NCI-H82 treated with DMSO at 0.1 percent for 48 hours (cell line): ENCODE results near the gene SORL1-AS1.
A peak's percentile ranks its signal among the peaks of the same experiment; 100 is the strongest.
"Not testable (repeated sequence)": the region's sequence is repeated elsewhere in the genome, so short reads cannot be mapped to it uniquely, and the experiment has no call there.

Experiments
- DNase-seq: peaks from one replicate; lab custom pipeline; 2025; ENCODE audit not compliant: unreplicated experiment; lab: John Stamatoyannopoulos, UW

The SORL1-AS1 gene

DNA sequence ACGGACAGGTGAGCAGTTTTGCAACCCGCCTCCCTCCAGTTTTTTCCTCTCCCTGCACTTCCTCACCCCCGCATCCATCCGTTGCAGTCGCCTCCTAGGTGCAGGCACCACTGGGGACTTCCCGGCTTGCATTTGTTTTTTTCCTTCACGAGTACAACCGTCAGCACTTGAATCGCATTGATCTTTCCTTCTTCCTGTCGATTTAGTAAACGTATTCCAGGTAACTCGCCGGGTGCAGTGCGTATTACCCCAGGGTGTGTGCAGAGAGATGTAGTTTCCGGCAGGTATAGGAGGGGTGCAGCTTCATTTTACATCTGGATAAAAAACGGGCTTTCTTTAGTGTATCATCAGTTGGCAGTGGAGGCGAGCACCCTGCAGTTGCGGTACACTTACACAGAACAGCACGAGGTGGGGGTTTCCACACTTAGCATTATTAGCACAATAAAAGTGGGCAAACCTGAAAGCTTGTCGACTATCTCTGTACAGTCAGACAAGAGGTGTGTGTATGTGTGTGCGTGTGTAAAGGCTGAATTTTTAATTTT lies at the start of gene SORL1-AS1:
SORL1-AS1 (minus strand) TSS at position 359 of the 542 bp plus-strand sequence.
- DNase-seq = no peak

DNA sequence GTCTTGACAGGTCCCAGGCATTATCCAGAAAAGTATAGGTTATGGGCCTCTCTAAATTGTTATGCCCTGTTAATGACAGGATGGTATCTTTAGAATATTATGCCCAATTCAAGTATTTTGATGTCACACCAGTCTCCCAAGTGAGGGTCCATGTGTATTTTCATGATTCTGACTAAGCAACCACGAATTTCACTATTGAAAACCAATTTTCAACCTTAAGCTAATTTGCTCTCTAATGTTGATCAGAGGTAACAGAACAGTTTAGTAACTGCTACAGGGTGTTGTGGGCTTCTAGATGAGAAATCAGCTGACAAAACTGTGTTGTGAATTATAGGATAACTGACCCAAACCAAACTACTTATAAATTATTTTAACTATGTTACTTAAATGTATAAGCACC lies 48.0 kb upstream of the SORL1-AS1 start:
- no peak for DNase-seq

GRCh38 chr11:121500275-121500674 lies 47.5 kb upstream of the SORL1-AS1 start:
- DNase-seq = no peak

- DNase-seq = no peak
Observed at GRCh38 chr11:121499405-121499804, 46.6 kb upstream of the SORL1-AS1 start.

DNA sequence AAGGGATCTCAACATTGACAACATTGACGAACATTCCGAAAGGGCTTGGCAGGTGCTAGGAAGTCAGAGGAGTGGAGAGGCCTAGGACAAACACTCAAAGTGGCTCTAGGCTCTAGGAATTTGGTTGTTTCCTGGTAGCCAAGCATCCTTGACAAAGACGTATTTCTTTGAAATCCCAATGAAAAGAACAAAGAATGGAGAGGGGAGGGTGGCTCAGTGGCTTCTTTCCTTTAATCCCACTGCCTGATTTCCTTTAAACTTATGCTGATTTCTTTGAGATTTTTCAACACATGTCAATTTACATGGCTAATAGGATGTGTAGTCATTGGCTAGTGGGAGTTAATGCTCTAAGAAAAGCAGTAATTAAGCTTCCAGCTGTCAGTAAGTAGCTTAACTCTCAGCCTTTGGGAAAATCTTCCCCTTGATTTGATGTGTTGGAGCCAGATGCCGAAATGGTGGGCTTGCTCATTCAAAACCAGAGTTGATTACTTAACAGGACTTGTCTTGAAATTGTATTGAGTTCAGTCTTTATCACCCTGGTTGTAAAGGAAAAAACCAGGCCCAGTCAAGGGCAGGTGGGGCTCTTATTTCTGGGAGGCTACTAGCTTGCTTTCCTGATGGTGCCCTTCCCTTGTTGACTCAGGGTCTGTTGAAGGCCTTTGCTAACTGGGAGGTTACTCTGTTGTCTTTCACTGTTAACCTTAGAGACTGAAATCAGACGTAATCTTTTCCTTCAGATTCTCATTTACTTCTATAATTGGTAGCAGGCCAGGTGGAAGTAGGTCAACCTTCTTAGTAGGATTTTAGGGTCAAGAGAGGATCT lies 44.6 kb upstream of the SORL1-AS1 start:
- peak; percentile 85 for DNase-seq

- DNase-seq = no peak
Observed at GRCh38 chr11:121494355-121495099, 41.8 kb upstream of the SORL1-AS1 start.

DNA sequence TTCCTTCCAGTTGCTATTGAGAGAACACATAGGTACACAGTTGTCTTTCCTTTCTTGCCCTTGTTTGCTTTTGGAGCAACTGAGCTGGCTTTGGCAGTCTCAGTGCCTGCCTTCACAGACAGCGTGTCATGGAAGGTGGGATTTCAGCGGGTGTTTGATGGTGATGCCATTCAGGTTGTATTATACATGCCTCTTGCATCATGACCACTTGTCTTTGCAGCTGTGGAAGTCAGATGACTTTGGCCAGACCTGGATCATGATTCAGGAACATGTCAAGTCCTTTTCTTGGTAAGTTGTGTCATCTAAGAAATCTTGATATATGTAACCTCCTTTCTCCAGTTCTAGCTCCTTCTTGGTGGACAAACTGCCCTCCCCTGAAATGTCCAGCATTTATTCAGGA lies 37.1 kb upstream of the SORL1-AS1 start:
- no peak for DNase-seq

- no peak for DNase-seq
Observed at GRCh38 chr11:121488641-121489040, 35.9 kb upstream of the SORL1-AS1 start.

GRCh38 chr11:121488170-121488569 lies 35.4 kb upstream of the SORL1-AS1 start:
- DNase-seq = no peak

DNA sequence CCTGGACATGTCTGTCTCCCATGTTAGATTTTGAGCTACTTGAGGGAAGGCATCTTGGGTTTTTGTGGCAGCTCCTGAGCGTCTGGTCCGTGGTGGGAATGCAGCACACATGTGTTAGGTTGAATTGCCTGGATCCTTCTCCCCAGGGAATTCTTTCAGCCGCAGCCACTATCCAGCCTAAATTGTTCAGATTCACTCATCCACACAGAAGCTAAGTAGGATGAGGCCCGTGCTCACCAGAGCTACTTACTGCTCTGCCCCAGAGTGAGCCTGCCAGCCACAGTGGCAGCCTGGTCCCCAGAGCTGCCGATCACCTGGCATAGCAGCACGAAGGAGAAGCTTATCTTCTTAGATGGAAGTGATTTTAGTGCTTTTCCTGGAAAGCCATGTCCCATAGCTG lies 34.4 kb upstream of the SORL1-AS1 start:
- DNase-seq = no peak

- no peak for DNase-seq
Observed at GRCh38 chr11:121486054-121486453, 33.3 kb upstream of the SORL1-AS1 start.

DNA sequence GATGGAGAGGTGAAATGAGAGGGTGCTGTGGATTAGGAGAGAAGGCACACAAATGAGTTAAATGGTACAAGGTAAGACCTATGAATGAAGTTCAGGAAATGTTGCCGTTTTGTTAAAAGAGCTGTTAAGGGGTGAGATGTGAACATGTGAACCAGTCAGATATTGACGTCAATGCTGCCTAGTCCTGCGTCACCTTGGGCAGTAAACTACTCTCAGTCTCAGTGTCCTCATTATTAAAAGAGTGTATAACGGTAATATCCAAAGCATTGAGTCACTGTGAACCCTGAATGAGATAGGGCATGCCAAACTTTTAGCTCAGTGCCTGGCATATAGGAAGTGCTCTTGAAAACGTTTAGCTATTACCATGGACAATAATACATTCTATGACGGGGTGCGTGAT lies 32.4 kb upstream of the SORL1-AS1 start:
- no peak for DNase-seq

- no peak for DNase-seq
Observed at GRCh38 chr11:121483805-121484480, 31.2 kb upstream of the SORL1-AS1 start.

DNA sequence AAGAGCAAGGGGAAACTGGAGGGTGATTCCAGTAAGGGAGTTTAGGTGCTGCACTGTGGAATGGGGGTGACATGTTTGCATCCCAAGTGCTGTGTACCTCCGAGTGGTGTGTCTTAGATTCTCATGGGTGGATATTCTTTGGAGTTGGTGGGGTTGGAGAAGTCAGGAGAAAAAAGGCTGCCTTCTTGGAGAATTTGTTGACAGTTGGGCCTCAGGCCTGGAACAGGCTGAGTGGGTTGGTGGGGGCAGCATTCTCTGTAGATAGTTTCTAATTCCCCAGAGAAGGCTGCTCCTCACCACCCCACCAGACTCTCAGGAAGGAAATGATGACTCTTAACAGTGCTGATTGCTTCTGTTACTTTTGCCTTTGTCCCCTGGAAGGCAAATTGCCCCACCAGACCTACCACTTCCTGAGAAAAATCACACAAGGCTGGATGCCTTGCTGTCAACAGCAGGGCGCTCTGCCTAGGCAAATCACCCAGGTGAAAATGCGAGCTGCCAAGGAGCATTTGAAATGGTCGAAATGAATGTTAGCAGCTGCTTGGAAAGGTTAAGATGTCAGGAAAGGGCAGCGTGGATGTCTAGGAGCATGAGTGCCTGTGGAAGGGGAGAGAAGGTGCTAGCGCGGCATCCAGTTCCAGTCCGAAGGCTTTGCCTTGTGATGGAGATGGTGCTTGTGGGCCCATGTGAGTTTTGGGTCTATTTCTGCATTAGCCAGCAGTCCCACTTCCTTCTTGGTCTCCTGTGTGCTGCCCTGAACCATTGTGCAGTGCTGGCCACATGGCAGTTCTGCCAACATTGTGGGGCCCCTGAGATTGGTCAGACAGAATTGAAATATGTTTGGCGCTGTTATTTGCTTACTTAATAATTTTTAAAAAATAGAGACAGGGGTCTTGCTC lies 29.7 kb upstream of the SORL1-AS1 start:
- no peak for DNase-seq

- DNase-seq = not testable (repeated sequence)
Observed at GRCh38 chr11:121481484-121482230, 28.9 kb upstream of the SORL1-AS1 start.

GRCh38 chr11:121479698-121480238 lies 27.0 kb upstream of the SORL1-AS1 start:
- DNase-seq = no peak

GRCh38 chr11:121478895-121479697 lies 26.3 kb upstream of the SORL1-AS1 start:
- no peak for DNase-seq

- no peak for DNase-seq
Observed at GRCh38 chr11:121478226-121478894, 25.6 kb upstream of the SORL1-AS1 start.
